ENCODE measurements around the gene CATSPERZ. TPM values are rescaled to one million over a fixed set of nuclear protein-coding genes. Genes with fewer than 3 reads are reported as not detected.

The CATSPERZ gene
- total RNA-seq, 1 donor from 2014 or later: not detected

- no peak for TF ChIP-seq CTCF (IDR thresholded peaks at IDR 0.05)
- no peak for DNase-seq
- H3K36me3 Mint-ChIP-seq (ENCODE audit: low read depth): no peaks in the 10 kb centered on the region
- intact Hi-C loops (cut with micrococcal nuclease): no loop called here
- ATAC-seq (ENCODE audit: low read depth): no peak
- H3K4me1 Mint-ChIP-seq: peaks cover 22% of the 10 kb centered on the region
- H3K27ac Mint-ChIP-seq: no peak overlapping the region
- no peak overlapping the region for H3K4me3 Mint-ChIP-seq
- CTCF ChIA-PET: no interaction called here
- POLR2A ChIA-PET: no interaction called here
- no peaks in the 10 kb centered on the region for H3K9me3 Mint-ChIP-seq
- peaks cover 56% of the 10 kb centered on the region for H3K27me3 Mint-ChIP-seq
Measured at GRCh38 chr11:64297699-64298358, 2.3 kb upstream of the CATSPERZ start.

- intact Hi-C loops (cut with micrococcal nuclease): no loop called here
- Mint-ChIP-seq H3K27me3 (peaks cover 46% of the 10 kb centered on the region), H3K4me3 (peak overlapping the region; percentile 53), H3K27ac (no peak overlapping the region), H3K4me1 (peaks cover 26% of the 10 kb centered on the region), H3K36me3 (ENCODE audit: low read depth) (no peaks in the 10 kb centered on the region), H3K9me3 (no peaks in the 10 kb centered on the region)
- POLR2A ChIA-PET: interaction anchor here (0.6 to 0.7 kb wide), 5 partner anchors 73 to 1277 kb away, joined by 3 to 13 read pairs (median 4); partner anchors contain the start of gene FERMT3
- CTCF ChIA-PET: no interaction called here
- DNase-seq (peak; percentile 31), ATAC-seq (ENCODE audit: low read depth) (no peak)
- no peak for TF ChIP-seq CTCF (IDR thresholded peaks at IDR 0.05)
Measured at GRCh38 chr11:64298966-64299846, 952 bp upstream of the CATSPERZ start.

- Mint-ChIP-seq H3K36me3 (ENCODE audit: low read depth) (peaks cover 11% of the 10 kb centered on the region), H3K4me1 (peaks cover 38% of the 10 kb centered on the region), H3K27ac (no peak overlapping the region), H3K4me3 (no peak overlapping the region), H3K9me3 (no peaks in the 10 kb centered on the region), H3K27me3 (peaks cover 12% of the 10 kb centered on the region)
- ChIA-PET CTCF (interaction anchor here (1.2 to 5.7 kb wide), 15 partner anchors 12 to 466 kb away, joined by 3 to 147 read pairs (median 6); partner anchors contain the start of genes BAD, CCDC88B, FERMT3 and KCNK4), POLR2A (interaction anchor here (0.6 to 3.3 kb wide), 15 partner anchors 14 to 1009 kb away, joined by 3 to 62 read pairs (median 10); partner anchors contain the start of genes BAD, CCDC88B, FERMT3 and FKBP2)
- DNase-seq: no peak
- intact Hi-C loops (cut with micrococcal nuclease): loop anchor here (1.0 to 5.0 kb wide), 5 partner anchors 99 to 536 kb away; partner anchors contain the start of genes MARK2 and ZFTA
- no peak for ATAC-seq (ENCODE audit: low read depth)
- no peak for TF ChIP-seq CTCF (IDR thresholded peaks at IDR 0.05)
Measured at GRCh38 chr11:64303109-64304031, 3.2 kb downstream of the CATSPERZ start.

- TF ChIP-seq CTCF (IDR thresholded peaks at IDR 0.05): no peak
Measured at GRCh38 chr11:64304032-64304315, 3.8 kb downstream of the CATSPERZ start.

More at GRCh38 chr11:64304032-64304315, 3.8 kb downstream of the CATSPERZ start:
- peak overlapping the region; percentile 89 for H3K27ac Mint-ChIP-seq
- ATAC-seq (ENCODE audit: low read depth): no peak
- ChIA-PET CTCF (interaction anchor here (1.3 to 5.7 kb wide), 13 partner anchors 14 to 98 kb away, joined by 3 to 147 read pairs (median 10); partner anchors contain the start of genes BAD, CCDC88B, FERMT3 and PLCB3), POLR2A (interaction anchor here (0.6 to 3.3 kb wide), 17 partner anchors 13 to 1462 kb away, joined by 3 to 62 read pairs (median 7); partner anchors contain the start of genes BAD, CCDC88B, FERMT3 and FKBP2)
- peaks cover 11% of the 10 kb centered on the region for H3K27me3 Mint-ChIP-seq
- peak overlapping the region; percentile 87 for H3K4me3 Mint-ChIP-seq
- DNase-seq: no peak
- intact Hi-C loops (cut with micrococcal nuclease): loop anchor here (1.0 to 5.0 kb wide), 5 partner anchors 100 to 537 kb away; partner anchors contain the start of genes MARK2 and ZFTA
- H3K4me1 Mint-ChIP-seq: peaks cover 37% of the 10 kb centered on the region
- H3K36me3 Mint-ChIP-seq (ENCODE audit: low read depth): peaks cover 11% of the 10 kb centered on the region
- H3K9me3 Mint-ChIP-seq: no peaks in the 10 kb centered on the region

All from activated B cell treated with CpG ODN at 0.5 μM for 24 hours (primary cell).